ENCODE measurements around the gene EML6. TPM values are rescaled to one million over a fixed set of nuclear protein-coding genes. Genes with fewer than 3 reads are reported as not detected.
A peak's percentile ranks its signal among the peaks of the same experiment; 100 is the strongest.

EML6 gene
- total RNA-seq, 1 experiment from 2014 or later = 0.17 TPM

DNA sequence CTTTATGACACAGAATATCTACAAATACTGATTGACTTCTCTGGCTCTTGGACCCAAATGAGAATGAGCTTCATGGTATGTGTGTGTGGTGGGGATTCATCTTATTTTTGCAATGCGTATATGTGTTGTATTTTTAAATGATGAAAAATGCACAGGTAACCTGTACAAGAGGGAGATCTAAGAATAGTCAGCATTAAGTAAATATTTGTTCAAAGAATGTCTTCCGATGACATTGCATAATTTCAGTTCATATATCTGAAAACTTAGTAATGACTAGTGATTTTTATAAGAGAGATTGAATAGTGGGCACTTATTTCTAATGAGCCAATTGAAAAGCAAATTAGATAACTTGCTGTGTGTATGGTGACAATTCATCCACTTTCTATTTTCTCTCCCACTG is 66.4 kb downstream of the EML6 start:
- DNase-seq (ENCODE audit: extremely low read depth, low read depth) = no peak

DNA sequence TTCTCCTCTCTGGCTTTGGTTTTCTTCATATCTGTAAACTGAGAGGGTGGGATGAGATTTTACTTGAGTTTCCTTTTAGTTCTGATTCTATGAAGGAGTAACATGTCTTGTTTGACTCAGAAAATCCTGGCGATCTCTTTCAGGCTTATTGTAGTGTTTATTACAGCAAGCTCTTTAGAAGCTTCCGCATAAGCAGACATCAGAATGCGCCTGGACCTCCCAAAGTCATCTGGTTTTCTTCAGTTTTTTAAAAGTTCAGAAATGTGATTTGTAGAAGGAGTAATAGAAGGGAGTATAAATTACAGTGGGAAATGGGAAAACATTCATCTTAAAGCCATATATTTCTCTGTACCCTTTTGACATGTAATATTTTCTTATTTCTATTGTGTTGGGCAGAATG is 68.4 kb downstream of the EML6 start:
- no peak for DNase-seq (ENCODE audit: extremely low read depth, low read depth)

DNA sequence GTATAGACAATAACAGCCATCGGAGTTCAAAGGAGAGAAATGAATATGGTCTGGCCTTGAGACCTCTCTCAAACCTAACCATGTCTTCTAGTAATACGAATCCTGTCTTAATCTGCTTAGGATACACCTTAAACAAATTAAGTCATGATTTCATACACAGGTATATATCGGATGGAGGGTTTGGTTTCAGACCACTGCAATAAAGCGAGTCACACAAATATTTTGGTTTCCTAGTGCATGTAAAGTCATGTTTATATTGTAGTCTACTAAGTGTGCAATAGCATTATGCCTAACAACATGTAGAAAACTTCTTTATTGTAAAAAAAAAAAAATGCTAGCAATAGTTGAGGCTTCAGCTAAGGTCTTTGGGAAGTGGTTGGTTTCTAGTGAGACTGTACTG is 73.8 kb downstream of the EML6 start:
- DNase-seq (ENCODE audit: extremely low read depth, low read depth) = no peak

DNA sequence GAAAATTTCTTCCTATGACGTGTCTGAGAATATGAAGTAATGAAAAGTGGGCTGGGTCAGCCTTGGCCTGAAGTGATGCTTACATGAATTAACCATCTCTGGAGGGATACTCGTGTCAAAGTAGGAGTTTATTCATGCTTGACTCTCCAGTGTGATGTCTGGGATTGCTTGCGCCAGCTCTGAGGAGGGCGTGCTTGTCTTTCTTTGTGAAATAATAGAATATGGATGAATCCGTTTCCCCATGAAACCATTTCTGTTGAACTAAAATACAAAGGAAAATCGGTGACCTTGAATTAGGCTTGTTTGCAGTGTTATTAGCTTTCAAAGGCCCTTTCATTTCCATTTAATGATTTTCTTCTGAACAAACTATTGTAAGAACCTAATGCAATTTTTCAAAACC is 77.9 kb downstream of the EML6 start:
- DNase-seq (ENCODE audit: extremely low read depth, low read depth) = no peak

GRCh38 chr2:54803783-54804751 is 80.6 kb downstream of the EML6 start:
- DNase-seq (ENCODE audit: extremely low read depth, low read depth) = no peak

GRCh38 chr2:54805255-54805654 is 81.8 kb downstream of the EML6 start:
- no peak for DNase-seq (ENCODE audit: extremely low read depth, low read depth)

DNA sequence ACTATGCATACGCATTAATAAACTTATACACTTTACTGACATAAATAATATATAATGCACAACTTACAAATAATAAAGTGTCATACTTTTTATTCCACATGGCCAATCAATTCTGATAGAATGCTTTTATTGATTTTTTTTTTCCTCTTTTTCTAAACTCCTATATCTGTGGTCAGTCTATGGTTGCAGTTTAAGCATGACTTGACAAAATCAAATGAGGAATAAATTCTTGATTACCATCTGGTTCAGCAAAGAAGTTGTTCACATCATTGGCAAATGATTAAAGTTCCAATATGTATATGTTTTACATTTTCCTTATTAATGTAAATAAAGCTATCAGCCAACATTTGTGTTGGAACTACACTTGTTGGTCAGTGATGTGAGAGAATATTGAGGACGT is 83.5 kb downstream of the EML6 start:
- DNase-seq (ENCODE audit: extremely low read depth, low read depth) = no peak

GRCh38 chr2:54808661-54809060 is 85.2 kb downstream of the EML6 start:
- no peak for DNase-seq (ENCODE audit: extremely low read depth, low read depth)

- DNase-seq (ENCODE audit: extremely low read depth, low read depth) = peak; percentile 9
These were observed 86.4 kb downstream of the EML6 start for GRCh38 chr2:54809819-54810218.

GRCh38 chr2:54810246-54810645 is 86.8 kb downstream of the EML6 start:
- DNase-seq (ENCODE audit: extremely low read depth, low read depth) = no peak

- DNase-seq (ENCODE audit: extremely low read depth, low read depth) = no peak
These were observed 90.1 kb downstream of the EML6 start for GRCh38 chr2:54813584-54813983.

- no peak for DNase-seq (ENCODE audit: extremely low read depth, low read depth)
These were observed 91.1 kb downstream of the EML6 start for GRCh38 chr2:54814389-54815147.

DNA sequence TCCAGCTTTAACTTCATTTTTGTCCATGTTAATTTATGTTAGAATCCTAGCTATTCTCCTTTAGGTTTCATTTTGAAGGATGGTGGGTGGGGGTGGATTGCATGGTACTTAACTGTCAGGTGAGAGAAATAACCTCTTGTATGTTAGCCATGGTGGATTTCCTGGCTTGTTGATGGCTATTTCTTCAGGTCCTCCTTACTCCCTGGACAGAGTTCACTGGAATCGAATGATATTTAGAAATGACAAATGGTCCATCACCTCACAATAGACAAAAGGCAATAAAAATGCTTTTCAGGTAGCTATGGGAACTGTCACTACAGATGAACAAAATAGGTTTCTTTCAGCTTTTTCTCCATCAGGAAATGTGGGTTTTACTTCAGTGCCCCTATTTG is 91.7 kb downstream of the EML6 start:
- DNase-seq (ENCODE audit: extremely low read depth, low read depth) = no peak

GRCh38 chr2:54818226-54818625 is 94.8 kb downstream of the EML6 start:
- DNase-seq (ENCODE audit: extremely low read depth, low read depth) = no peak

GRCh38 chr2:54820558-54820957 is 97.1 kb downstream of the EML6 start:
- no peak for DNase-seq (ENCODE audit: extremely low read depth, low read depth)

DNA sequence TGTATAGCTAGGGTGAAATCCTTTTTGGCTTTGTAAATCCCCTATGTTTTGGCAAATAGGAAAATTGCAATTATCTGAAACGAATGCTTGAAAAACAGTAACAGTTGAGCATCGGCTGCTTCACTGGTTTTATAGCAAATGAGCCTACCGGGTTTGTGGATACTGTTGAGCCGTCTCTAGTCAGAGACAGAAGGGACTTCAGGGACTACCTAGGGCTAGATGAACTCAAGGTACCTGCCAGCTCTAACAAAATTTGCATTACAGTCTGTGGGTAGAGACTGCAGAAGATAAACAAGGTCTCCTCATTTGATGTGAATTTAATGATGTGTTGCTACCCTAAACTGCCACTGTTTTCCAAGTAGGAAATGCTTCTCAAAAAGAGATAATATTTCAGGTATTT is 101.1 kb downstream of the EML6 start:
- DNase-seq (ENCODE audit: extremely low read depth, low read depth) = no peak

- DNase-seq (ENCODE audit: extremely low read depth, low read depth) = no peak
These were observed 107.1 kb downstream of the EML6 start for GRCh38 chr2:54830546-54830945.

DNA sequence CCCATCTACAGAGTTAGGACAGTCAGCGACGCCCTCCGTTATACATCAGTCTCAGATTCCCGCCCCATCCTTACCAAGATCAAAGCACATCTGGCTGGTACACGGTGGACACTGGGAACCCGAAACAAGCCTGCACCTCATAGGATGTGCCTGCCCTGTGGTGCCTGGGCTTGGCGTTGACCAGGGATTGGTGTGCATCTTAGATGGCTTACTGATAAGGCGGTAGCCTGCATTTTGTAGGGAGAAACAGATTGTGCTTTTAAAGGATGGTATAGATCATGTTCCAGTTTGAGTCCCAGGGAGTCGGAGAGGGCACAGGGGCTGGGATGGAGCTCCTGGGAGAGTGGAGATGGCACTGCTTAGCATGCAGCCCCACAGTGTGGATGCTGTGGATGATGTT is 108.0 kb downstream of the EML6 start:
- no peak for DNase-seq (ENCODE audit: extremely low read depth, low read depth)

GRCh38 chr2:54834721-54835120 is 111.3 kb downstream of the EML6 start:
- DNase-seq (ENCODE audit: extremely low read depth, low read depth) = no peak

DNA sequence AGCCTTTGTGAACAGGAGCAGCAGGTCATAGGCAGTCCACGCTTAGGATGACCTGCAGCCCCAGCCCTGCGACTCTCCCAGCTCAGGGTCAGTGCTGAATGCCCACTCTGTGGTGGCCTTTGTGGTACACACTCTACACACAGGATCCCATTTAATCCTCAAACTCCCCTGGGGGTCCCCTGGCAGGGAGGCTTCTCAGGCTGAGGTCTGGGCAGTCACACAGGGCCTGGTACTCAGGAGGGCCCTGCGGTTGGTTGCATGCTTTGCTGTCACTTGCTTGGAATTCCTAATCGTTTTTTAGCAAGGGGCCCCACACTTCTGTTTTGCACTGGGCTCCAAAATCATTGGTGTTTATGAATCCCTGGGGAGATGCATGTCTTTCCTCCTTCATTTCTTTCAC is 113.0 kb downstream of the EML6 start:
- DNase-seq (ENCODE audit: extremely low read depth, low read depth) = no peak

- DNase-seq (ENCODE audit: extremely low read depth, low read depth) = peak; percentile 64
These were observed 115.1 kb downstream of the EML6 start for GRCh38 chr2:54838585-54839035.

Data from NCI-H460 (cell line).